GM19328 (cell line): ENCODE results near the gene ADAMTS2.

Experiments
- ATAC-seq: cut with Tn5 transposase; IDR thresholded peaks from one replicate; pipeline ENCODE4 v1.9.1; 2021; ENCODE audit warnings: mild to moderate bottlenecking, moderate library complexity; ENCODE audit not compliant: unreplicated experiment

The ADAMTS2 gene

GRCh38 chr5:179269781-179270543 lies 75.3 kb downstream of the ADAMTS2 start:
- ATAC-seq, result no peak

GRCh38 chr5:179268966-179269693 lies 76.1 kb downstream of the ADAMTS2 start:
- ATAC-seq, result no peak

- ATAC-seq, result no peak
Observed at GRCh38 chr5:179268399-179268952, 76.8 kb downstream of the ADAMTS2 start.

GRCh38 chr5:179267671-179268083 lies 77.6 kb downstream of the ADAMTS2 start:
- ATAC-seq, result no peak

- no peak for ATAC-seq
Observed at GRCh38 chr5:179267071-179267670, 78.1 kb downstream of the ADAMTS2 start.

- no peak for ATAC-seq
Observed at GRCh38 chr5:179266291-179267070, 78.8 kb downstream of the ADAMTS2 start.

- no peak for ATAC-seq
Observed at GRCh38 chr5:179265514-179266290, 79.6 kb downstream of the ADAMTS2 start.

- ATAC-seq, result no peak
Observed at GRCh38 chr5:179264783-179265513, 80.3 kb downstream of the ADAMTS2 start.

GRCh38 chr5:179264053-179264782 lies 81.0 kb downstream of the ADAMTS2 start:
- no peak for ATAC-seq

GRCh38 chr5:179263391-179264052 lies 81.7 kb downstream of the ADAMTS2 start:
- no peak for ATAC-seq

GRCh38 chr5:179262126-179262920 lies 82.9 kb downstream of the ADAMTS2 start:
- no peak for ATAC-seq

- no peak for ATAC-seq
Observed at GRCh38 chr5:179261301-179262125, 83.7 kb downstream of the ADAMTS2 start.

- ATAC-seq, result no peak
Observed at GRCh38 chr5:179260324-179261070, 84.8 kb downstream of the ADAMTS2 start.

- no peak for ATAC-seq
Observed at GRCh38 chr5:179259731-179260323, 85.4 kb downstream of the ADAMTS2 start.
